ENCODE data around the gene SLC25A10. TPM values are rescaled to one million over a fixed set of nuclear protein-coding genes. Genes with fewer than 3 reads are reported as not detected.
A peak's percentile ranks its signal among the peaks of the same experiment; 100 is the strongest.

Gene SLC25A10
- total and polyA plus RNA-seq, 2 of the 8 experiments (the other 6 are each of a cell fraction or from before 2014, with no cell fraction given), result 22.2 to 43.0 TPM

DNA sequence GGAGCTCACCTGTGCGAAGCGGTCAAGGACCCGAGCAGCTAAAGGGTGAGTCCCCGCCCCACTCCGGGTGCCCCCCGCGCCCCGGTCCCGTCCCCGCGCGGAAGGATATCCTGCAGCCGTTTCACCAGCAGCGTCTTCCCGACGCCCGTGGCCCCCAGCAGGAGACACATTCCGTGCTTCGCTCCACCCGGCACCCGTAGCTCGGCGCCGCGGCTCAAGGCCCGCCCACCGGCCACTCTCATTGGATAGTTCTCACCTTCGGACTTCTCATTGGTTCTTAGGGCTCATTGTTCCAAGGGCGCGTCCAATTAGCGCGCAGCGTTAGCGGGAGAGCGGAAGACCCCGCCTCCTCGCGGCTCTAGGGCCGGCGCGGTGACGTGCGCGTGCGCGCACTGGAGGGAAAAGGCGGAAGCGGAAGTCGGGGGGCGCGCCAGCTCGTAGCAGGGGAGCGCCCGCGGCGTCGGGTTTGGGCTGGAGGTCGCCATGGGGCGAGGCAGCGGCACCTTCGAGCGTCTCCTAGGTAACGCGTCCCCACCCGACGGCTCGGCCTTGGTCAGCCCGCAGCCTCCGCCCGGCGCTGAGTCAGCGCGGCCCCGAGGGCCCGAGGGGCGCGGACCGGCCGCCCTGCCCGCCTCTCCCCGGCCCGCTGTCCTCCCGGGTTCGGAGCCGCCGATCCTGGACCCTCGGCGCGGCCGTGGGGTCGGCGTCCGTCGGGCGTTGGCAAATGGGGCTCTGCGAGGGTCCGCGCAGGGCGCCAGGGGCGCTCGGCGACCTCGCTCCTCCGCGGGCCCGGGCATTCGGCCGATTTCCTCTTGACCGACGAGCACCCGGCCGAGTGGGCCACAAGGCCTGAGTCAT, 28.3 kb upstream of the SLC25A10 start, which contains the start of the genes ARL16 and HGS (continued):
- 0 out of 2 replicates have a peak, but pooled peaks have one; percentile 40 for TF ChIP-seq KDM5A (IDR thresholded peaks at IDR 0.05; ENCODE audit: low read length)
- peak; percentile 72 for TF ChIP-seq NRF1 (IDR thresholded peaks at IDR 0.05; ENCODE audit: low read depth, low read length)
- TF ChIP-seq RFX5 (IDR thresholded peaks at IDR 0.05; ENCODE audit: borderline replicate concordance, low read depth, low read length), result no peak
- no peak for TF ChIP-seq ZNF274 (IDR thresholded peaks at IDR 0.05; ENCODE audit: borderline replicate concordance, extremely low read depth, low read length)
- no peak for TF ChIP-seq HDAC6 (IDR thresholded peaks at IDR 0.05; ENCODE audit: low read depth, low read length)
- no peak for TF ChIP-seq FOSL1 (IDR thresholded peaks at IDR 0.05; ENCODE audit: insufficient read depth, low read depth, low read length)
- TF ChIP-seq MAFK (IDR thresholded peaks at IDR 0.05; ENCODE audit: low read depth, low read length), result no peak; the same call in 1 of the 2 replicates
- TF ChIP-seq CBX8 (IDR thresholded peaks at IDR 0.05; ENCODE audit: borderline replicate concordance, low read depth, low read length), result no peak
- TF ChIP-seq, protein P1, sequence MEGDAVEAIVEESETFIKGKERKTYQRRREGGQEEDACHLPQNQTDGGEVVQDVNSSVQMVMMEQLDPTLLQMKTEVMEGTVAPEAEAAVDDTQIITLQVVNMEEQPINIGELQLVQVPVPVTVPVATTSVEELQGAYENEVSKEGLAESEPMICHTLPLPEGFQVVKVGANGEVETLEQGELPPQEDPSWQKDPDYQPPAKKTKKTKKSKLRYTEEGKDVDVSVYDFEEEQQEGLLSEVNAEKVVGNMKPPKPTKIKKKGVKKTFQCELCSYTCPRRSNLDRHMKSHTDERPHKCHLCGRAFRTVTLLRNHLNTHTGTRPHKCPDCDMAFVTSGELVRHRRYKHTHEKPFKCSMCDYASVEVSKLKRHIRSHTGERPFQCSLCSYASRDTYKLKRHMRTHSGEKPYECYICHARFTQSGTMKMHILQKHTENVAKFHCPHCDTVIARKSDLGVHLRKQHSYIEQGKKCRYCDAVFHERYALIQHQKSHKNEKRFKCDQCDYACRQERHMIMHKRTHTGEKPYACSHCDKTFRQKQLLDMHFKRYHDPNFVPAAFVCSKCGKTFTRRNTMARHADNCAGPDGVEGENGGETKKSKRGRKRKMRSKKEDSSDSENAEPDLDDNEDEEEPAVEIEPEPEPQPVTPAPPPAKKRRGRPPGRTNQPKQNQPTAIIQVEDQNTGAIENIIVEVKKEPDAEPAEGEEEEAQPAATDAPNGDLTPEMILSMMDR (IDR thresholded peaks at IDR 0.05; ENCODE audit: control extremely low read depth in 1 of 3, insufficient read depth in 1 of 3, low read depth in 1 of 3, low read length in 3 of 3), result no peak
- TF ChIP-seq JUND (IDR thresholded peaks at IDR 0.05; ENCODE audit: low read length), result no peak
- TF ChIP-seq SIN3A (conservative IDR thresholded peaks at IDR 0.05 in 1 of 2, IDR thresholded peaks at IDR 0.05 in 1 of 2; ENCODE audit: low read depth in 1 of 2, low read length in 2 of 2), result peak in 1 of 2 experiments; percentile 93; a peak in 3 of 4 replicates
- TF ChIP-seq POU5F1 (IDR thresholded peaks at IDR 0.05; ENCODE audit: low read depth, low read length), result no peak

Measured in H1 (cell line).